GM12892 (cell line): ENCODE data around the gene PTPN14.

Experiments
- DNase-seq: peaks from one replicate; pipeline ENCODE4 v3.0.0; 2011; ENCODE audit not compliant: insufficient read length
- FAIRE-seq: peaks from 2 replicates; lab custom pipeline; 2011; peaks lifted over from hg19 to GRCh38; lab: Jason Lieb, UNC
- POLR2A ChIP-seq: IDR thresholded peaks from 2 replicates; pipeline ENCODE4 v1.6.1; 2011; ENCODE audit warnings: low read depth, low read length, control low read depth
- POLR2AphosphoS5 ChIP-seq: IDR thresholded peaks from 2 replicates; pipeline ENCODE4 v1.6.1; 2011; ENCODE audit warnings: low read depth, low read length, control low read depth
- TAF1 ChIP-seq: IDR thresholded peaks from 2 replicates; pipeline ENCODE4 v1.6.1; 2011; ENCODE audit warnings: low read depth, mild to moderate bottlenecking, control low read depth, low read length, borderline replicate concordance

PTPN14 gene

GRCh38 chr1:214386747-214387146 is 164.7 kb downstream of the PTPN14 start:
- FAIRE-seq (no peak), DNase-seq (no peak)
- TF ChIP-seq POLR2AphosphoS5 (no peak), TAF1 (no peak), POLR2A (no peak)

GRCh38 chr1:214386333-214386732 is 165.1 kb downstream of the PTPN14 start:
- TF ChIP-seq POLR2A: no peak
- TF ChIP-seq TAF1: no peak
- TF ChIP-seq POLR2AphosphoS5: no peak
- FAIRE-seq (no peak), DNase-seq (no peak)

GRCh38 chr1:214385428-214385827 is 166.0 kb downstream of the PTPN14 start:
- no peak for FAIRE-seq
- no peak for DNase-seq
- TF ChIP-seq POLR2AphosphoS5: no peak
- no peak for TF ChIP-seq POLR2A
- no peak for TF ChIP-seq TAF1

- FAIRE-seq (no peak), DNase-seq (no peak)
- TF ChIP-seq POLR2A (no peak), POLR2AphosphoS5 (no peak), TAF1 (no peak)
These were observed 166.9 kb downstream of the PTPN14 start for GRCh38 chr1:214384373-214385079.

- TF ChIP-seq POLR2A (no peak), TAF1 (no peak), POLR2AphosphoS5 (no peak)
- no peak for DNase-seq
- no peak for FAIRE-seq
These were observed 167.7 kb downstream of the PTPN14 start for GRCh38 chr1:214383381-214384372.

GRCh38 chr1:214380986-214381695 is 170.3 kb downstream of the PTPN14 start:
- DNase-seq (no peak), FAIRE-seq (no peak)

GRCh38 chr1:214380396-214380795 is 171.0 kb downstream of the PTPN14 start:
- FAIRE-seq (no peak), DNase-seq (no peak)
- TF ChIP-seq POLR2AphosphoS5: no peak
- no peak for TF ChIP-seq POLR2A

More at GRCh38 chr1:214380986-214381695, 170.3 kb downstream of the PTPN14 start:
- TF ChIP-seq POLR2A (no peak), TAF1 (no peak), POLR2AphosphoS5 (no peak)

GRCh38 chr1:214379236-214379970 is 172.0 kb downstream of the PTPN14 start:
- no peak for TF ChIP-seq TAF1
- TF ChIP-seq POLR2AphosphoS5: no peak
- no peak for TF ChIP-seq POLR2A
- DNase-seq (no peak), FAIRE-seq (no peak)

GRCh38 chr1:214378492-214378891 is 172.9 kb downstream of the PTPN14 start:
- no peak for FAIRE-seq
- DNase-seq: no peak

GRCh38 chr1:214377886-214378285 is 173.5 kb downstream of the PTPN14 start:
- TF ChIP-seq POLR2AphosphoS5: no peak
- no peak for TF ChIP-seq POLR2A
- no peak for TF ChIP-seq TAF1
- FAIRE-seq: no peak
- DNase-seq: no peak

More at GRCh38 chr1:214378492-214378891, 172.9 kb downstream of the PTPN14 start:
- TF ChIP-seq POLR2A (no peak), POLR2AphosphoS5 (no peak), TAF1 (no peak)

- TF ChIP-seq TAF1 (no peak), POLR2A (no peak), POLR2AphosphoS5 (no peak)
- no peak for DNase-seq
- peak; percentile 42 for FAIRE-seq
These were observed 173.9 kb downstream of the PTPN14 start for GRCh38 chr1:214377485-214377884.
